Type B pancreatic cell (in vitro differentiated cells): ENCODE measurements around the gene OR5B21. TPM values are rescaled to one million over a fixed set of nuclear protein-coding genes. Genes with fewer than 3 reads are reported as not detected.

Experiments used
- DNase-seq: peaks from one replicate; pipeline ENCODE4 v3.0.0; 2021; ENCODE audit warnings: mixed read lengths; ENCODE audit not compliant: unreplicated experiment; ENCODE audit errors: extremely low spot score
- H3K27ac Mint-ChIP-seq: 2 replicates; pipeline ENCODE4 v1.8.0; 2021; ENCODE audit warnings: mild to moderate bottlenecking, mixed read lengths
- H3K27me3 Mint-ChIP-seq: 2 replicates; pipeline ENCODE4 v1.8.0; 2021; ENCODE audit warnings: mixed read lengths
- H3K36me3 Mint-ChIP-seq: 2 replicates; pipeline ENCODE4 v1.8.0; 2021; ENCODE audit warnings: mixed read lengths
- H3K4me1 Mint-ChIP-seq: one replicate; pipeline ENCODE4 v1.8.0; 2021; ENCODE audit warnings: mixed read lengths; ENCODE audit not compliant: unreplicated experiment
- H3K4me3 Mint-ChIP-seq: 2 replicates; pipeline ENCODE4 v1.8.0; 2021; ENCODE audit warnings: mild to moderate bottlenecking, mixed read lengths
- H3K9me3 Mint-ChIP-seq: 2 replicates; pipeline ENCODE4 v1.8.0; 2021; ENCODE audit warnings: mixed read lengths
- CTCF ChIP-seq: fragments of 200-600 bp; sonication (generic); conservative IDR thresholded peaks from 2 replicates; pipeline ENCODE4 v1.5.0; 2021; ENCODE audit warnings: antibody characterized with exemption, mild to moderate bottlenecking
- total RNA-seq: library from RNA; stranded (reverse); gene quantifications from 2 replicates; pipeline ENCODE4 v1.2.1, GENCODE V29; 2021; ENCODE audit warnings: low replicate concordance

Gene OR5B21
- total RNA-seq, 1 donor from 2014 or later, result not detected

- Mint-ChIP-seq H3K4me3 (no peak overlapping the region), H3K4me1 (no peaks in the 10 kb centered on the region), H3K36me3 (no peaks in the 10 kb centered on the region), H3K27me3 (peaks cover 19% of the 10 kb centered on the region), H3K9me3 (no peaks in the 10 kb centered on the region), H3K27ac (no peak overlapping the region)
- TF ChIP-seq CTCF, result no peak
- no peak for DNase-seq
Measured at GRCh38 chr11:58504232-58504631, 3.7 kb downstream of the OR5B21 start.

GRCh38 chr11:58503361-58503856, 4.5 kb downstream of the OR5B21 start:
- no peaks in the 10 kb centered on the region for H3K9me3 Mint-ChIP-seq
- no peak for DNase-seq
- no peaks in the 10 kb centered on the region for H3K4me1 Mint-ChIP-seq
- peaks cover 19% of the 10 kb centered on the region for H3K27me3 Mint-ChIP-seq
- H3K27ac Mint-ChIP-seq, result no peak overlapping the region
- TF ChIP-seq CTCF, result no peak
- H3K4me3 Mint-ChIP-seq, result no peak overlapping the region
- H3K36me3 Mint-ChIP-seq, result no peaks in the 10 kb centered on the region

- no peaks in the 10 kb centered on the region for H3K36me3 Mint-ChIP-seq
- no peak for DNase-seq
- H3K27me3 Mint-ChIP-seq, result peaks cover 15% of the 10 kb centered on the region
- no peak overlapping the region for H3K4me3 Mint-ChIP-seq
- TF ChIP-seq CTCF, result no peak
- no peaks in the 10 kb centered on the region for H3K9me3 Mint-ChIP-seq
- no peak overlapping the region for H3K27ac Mint-ChIP-seq
- no peaks in the 10 kb centered on the region for H3K4me1 Mint-ChIP-seq
Measured at GRCh38 chr11:58502004-58502403, 5.9 kb downstream of the OR5B21 start.

- TF ChIP-seq CTCF, result no peak
- Mint-ChIP-seq H3K27me3 (peaks cover 14% of the 10 kb centered on the region), H3K4me1 (no peaks in the 10 kb centered on the region), H3K36me3 (no peaks in the 10 kb centered on the region), H3K27ac (no peak overlapping the region), H3K4me3 (no peak overlapping the region), H3K9me3 (no peaks in the 10 kb centered on the region)
- no peak for DNase-seq
Measured at GRCh38 chr11:58498464-58498863, 9.4 kb downstream of the OR5B21 start.

GRCh38 chr11:58497951-58498350, 10.0 kb downstream of the OR5B21 start:
- no peaks in the 10 kb centered on the region for H3K4me1 Mint-ChIP-seq
- H3K9me3 Mint-ChIP-seq, result no peaks in the 10 kb centered on the region
- peaks cover 9% of the 10 kb centered on the region for H3K27me3 Mint-ChIP-seq
- TF ChIP-seq CTCF, result no peak
- H3K36me3 Mint-ChIP-seq, result no peaks in the 10 kb centered on the region
- DNase-seq, result no peak
- no peak overlapping the region for H3K27ac Mint-ChIP-seq
- no peak overlapping the region for H3K4me3 Mint-ChIP-seq

GRCh38 chr11:58495906-58496305, 12.0 kb downstream of the OR5B21 start:
- peaks cover 8% of the 10 kb centered on the region for H3K27me3 Mint-ChIP-seq
- no peaks in the 10 kb centered on the region for H3K9me3 Mint-ChIP-seq
- DNase-seq, result no peak
- no peak overlapping the region for H3K27ac Mint-ChIP-seq
- no peaks in the 10 kb centered on the region for H3K4me1 Mint-ChIP-seq
- TF ChIP-seq CTCF, result no peak
- H3K4me3 Mint-ChIP-seq, result no peak overlapping the region
- H3K36me3 Mint-ChIP-seq, result no peaks in the 10 kb centered on the region
